GM12875 (cell line): Measurements from ENCODE around the gene AP1AR.

ENCODE experiments used
- H3K4me3 ChIP-seq: one replicate; pipeline ENCODE4 v1.5.1; 2011; ENCODE audit warnings: low read depth, low read length, control low read depth
- TF ChIP-seq, protein P1 (sequence below): IDR thresholded peaks from 2 replicates; pipeline ENCODE4 v1.5.1; 2011; ENCODE audit warnings: low read depth, mild to moderate bottlenecking, control low read depth, inconsistent platforms, low read length, moderate library complexity, borderline replicate concordance; ENCODE audit not compliant: insufficient read depth

The AP1AR gene

DNA sequence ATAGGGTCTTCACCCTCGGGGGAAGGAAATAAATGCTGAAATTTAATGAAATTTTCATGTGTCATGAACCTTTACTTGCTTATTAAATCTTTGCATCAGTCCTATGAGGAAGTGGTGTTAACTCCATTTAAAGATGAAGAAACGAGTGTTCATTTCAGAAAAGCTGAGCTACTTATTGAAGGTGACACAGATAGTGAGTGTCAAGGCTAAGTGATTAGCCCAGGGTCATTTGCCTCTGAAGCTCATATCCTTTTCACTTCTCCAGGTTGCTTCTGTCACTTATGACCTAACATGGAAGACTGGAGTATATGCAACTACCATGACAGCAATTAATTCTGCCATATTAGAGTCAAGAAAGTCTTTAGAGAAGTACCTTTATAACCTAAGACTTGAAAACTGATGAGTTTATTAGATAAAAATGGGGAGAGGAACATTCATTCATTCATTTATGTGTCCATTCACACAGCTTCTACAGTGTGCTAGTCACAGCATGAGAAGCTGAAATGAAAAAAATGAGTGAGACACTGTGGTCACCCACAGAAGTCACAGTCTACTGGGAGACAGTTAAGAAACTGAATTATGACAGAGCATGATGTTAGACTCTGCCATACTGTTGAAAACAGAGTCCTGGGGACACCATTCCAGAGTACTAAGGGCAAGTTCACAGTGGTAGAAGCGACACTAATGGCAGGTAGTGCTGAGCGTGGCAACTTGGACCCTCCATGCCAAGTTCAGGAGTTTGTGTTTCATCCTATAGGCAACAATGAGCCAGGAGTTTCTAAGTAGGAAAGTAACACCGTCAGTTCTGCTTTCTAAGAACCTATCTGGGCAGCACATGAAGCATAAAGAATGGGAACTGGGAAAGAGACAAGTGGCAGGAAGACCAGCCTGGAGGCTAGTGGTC, 86.9 kb downstream of the AP1AR start:
- no peak overlapping the region for H3K4me3 ChIP-seq
- TF ChIP-seq, protein P1, sequence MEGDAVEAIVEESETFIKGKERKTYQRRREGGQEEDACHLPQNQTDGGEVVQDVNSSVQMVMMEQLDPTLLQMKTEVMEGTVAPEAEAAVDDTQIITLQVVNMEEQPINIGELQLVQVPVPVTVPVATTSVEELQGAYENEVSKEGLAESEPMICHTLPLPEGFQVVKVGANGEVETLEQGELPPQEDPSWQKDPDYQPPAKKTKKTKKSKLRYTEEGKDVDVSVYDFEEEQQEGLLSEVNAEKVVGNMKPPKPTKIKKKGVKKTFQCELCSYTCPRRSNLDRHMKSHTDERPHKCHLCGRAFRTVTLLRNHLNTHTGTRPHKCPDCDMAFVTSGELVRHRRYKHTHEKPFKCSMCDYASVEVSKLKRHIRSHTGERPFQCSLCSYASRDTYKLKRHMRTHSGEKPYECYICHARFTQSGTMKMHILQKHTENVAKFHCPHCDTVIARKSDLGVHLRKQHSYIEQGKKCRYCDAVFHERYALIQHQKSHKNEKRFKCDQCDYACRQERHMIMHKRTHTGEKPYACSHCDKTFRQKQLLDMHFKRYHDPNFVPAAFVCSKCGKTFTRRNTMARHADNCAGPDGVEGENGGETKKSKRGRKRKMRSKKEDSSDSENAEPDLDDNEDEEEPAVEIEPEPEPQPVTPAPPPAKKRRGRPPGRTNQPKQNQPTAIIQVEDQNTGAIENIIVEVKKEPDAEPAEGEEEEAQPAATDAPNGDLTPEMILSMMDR = no peak
